Kidney epithelial cell (primary cell): ENCODE data around the gene FLNA. TPM values are rescaled to one million over a fixed set of nuclear protein-coding genes. Genes with fewer than 3 reads are reported as not detected.

Experiments used
- DNase-seq: peaks from one replicate; pipeline ENCODE4 v3.0.0-alpha.2; 2010; ENCODE audit warnings: low read depth
- H3K27me3 ChIP-seq: 2 replicates; pipeline ENCODE4 v1.6.0; 2011; ENCODE audit warnings: low read length; ENCODE audit not compliant: control insufficient read depth, insufficient read depth
- H3K36me3 ChIP-seq: 2 replicates; pipeline ENCODE4 v1.5.1; 2011; ENCODE audit warnings: low read length; ENCODE audit not compliant: control insufficient read depth, insufficient read depth
- H3K4me3 ChIP-seq: 2 replicates; pipeline ENCODE4 v1.5.1; 2011; ENCODE audit warnings: low read depth, mild to moderate bottlenecking, control low read depth, low read length
- total RNA-seq: library from RNA; depleted of rRNA; stranded (reverse); fragments of >200 nt; gene quantifications from 2 replicates; pipeline ENCODE4 v1.2.3, GENCODE V29; 2015
- TF ChIP-seq, protein P1 (sequence below): IDR thresholded peaks from 2 replicates; pipeline ENCODE4 v1.5.1; 2011; ENCODE audit warnings: mild to moderate bottlenecking, moderate library complexity, low read length, control low read depth, inconsistent platforms; ENCODE audit not compliant: insufficient read depth, poor library complexity, severe bottlenecking

Gene FLNA
- total RNA-seq, 1 donor from 2014 or later = 2,357 TPM

DNA sequence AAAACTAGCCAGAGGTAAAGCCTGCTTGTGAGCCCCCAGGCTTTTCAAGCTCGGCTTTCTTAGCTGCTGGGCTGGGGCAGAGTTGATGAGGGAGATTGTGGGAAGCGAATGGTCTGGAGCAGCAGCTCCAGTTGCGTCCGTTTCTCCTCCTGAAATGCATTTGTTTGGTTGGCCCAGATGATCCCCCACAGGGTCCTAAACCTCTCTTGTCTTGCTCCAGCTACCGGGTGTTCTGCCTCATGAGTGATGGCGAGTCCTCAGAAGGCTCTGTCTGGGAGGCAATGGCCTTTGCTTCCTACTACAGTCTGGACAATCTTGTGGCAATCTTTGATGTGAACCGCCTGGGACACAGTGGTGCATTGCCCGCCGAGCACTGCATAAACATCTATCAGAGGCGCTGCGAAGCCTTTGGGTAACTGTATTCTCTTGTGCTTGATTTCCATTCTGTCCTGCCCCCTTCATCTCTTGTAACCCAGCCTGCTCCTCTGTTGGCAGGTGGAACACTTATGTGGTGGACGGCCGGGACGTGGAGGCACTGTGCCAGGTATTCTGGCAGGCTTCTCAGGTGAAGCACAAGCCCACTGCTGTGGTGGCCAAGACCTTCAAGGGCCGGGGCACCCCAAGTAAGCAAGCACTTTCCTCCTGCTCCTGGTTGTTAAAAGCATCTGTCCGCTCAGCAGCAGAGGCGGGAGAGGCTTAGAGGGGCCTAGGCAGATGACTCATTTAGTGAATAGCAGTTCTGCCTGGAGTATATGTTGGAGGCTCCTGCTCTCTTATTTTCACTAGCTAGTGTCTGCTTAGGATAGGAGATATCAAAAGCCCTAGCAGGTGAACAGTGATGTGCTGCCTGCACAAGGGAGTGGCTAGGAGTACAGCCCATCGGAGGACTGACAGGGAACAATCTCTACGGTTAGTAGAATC is 63.6 kb downstream of the FLNA start:
- no peak overlapping the region for H3K4me3 ChIP-seq
- no peaks in the 10 kb centered on the region for H3K36me3 ChIP-seq
- DNase-seq = no peak
- TF ChIP-seq, protein P1, sequence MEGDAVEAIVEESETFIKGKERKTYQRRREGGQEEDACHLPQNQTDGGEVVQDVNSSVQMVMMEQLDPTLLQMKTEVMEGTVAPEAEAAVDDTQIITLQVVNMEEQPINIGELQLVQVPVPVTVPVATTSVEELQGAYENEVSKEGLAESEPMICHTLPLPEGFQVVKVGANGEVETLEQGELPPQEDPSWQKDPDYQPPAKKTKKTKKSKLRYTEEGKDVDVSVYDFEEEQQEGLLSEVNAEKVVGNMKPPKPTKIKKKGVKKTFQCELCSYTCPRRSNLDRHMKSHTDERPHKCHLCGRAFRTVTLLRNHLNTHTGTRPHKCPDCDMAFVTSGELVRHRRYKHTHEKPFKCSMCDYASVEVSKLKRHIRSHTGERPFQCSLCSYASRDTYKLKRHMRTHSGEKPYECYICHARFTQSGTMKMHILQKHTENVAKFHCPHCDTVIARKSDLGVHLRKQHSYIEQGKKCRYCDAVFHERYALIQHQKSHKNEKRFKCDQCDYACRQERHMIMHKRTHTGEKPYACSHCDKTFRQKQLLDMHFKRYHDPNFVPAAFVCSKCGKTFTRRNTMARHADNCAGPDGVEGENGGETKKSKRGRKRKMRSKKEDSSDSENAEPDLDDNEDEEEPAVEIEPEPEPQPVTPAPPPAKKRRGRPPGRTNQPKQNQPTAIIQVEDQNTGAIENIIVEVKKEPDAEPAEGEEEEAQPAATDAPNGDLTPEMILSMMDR = no peak
- no peaks in the 10 kb centered on the region for H3K27me3 ChIP-seq

GRCh38 chrX:154309041-154309775 is 65.2 kb downstream of the FLNA start:
- H3K4me3 ChIP-seq = no peak overlapping the region
- H3K36me3 ChIP-seq = no peaks in the 10 kb centered on the region
- H3K27me3 ChIP-seq = no peaks in the 10 kb centered on the region
- TF ChIP-seq, protein P1 = no peak
- DNase-seq = no peak

DNA sequence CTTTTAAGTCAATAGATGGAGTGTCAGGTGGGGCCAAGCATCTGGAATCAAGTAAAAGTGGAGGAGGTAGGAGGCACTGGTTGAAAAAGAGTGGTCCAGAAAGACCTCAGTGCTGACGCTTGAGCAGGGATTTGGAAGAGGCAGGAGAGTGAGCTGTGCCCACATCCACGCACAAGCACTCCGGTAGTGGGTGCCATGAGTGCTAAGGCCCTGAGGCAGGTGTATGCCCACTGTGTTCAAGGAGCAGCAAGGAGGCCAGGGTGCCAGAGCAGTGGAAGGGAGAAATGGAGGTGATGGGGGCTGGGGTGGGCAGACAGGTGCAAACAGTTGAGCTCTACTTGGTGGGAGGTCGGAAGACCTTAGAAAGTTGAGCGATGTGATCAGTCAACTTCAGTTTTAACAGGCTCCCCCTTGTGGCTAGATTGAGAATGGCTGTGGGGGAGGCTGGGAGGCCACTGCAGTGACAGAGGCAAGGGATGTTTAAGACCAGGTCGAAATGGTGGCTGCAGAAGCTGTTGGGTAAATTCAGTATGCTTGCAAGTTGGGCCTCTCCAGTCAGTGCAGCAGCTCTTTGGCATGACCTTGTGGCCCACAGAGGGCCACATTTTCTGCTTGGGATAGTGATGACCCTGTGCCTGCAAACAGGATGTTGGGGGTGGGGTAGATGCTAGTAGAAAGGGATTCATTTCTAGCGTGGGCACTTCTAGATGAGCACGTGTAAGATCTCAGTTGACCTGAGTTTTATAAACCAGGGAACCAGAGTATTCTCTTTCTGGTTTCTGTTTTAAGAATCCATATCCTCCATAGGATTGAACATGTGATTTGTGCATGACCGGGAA is 66.1 kb downstream of the FLNA start:
- no peak for DNase-seq
- H3K36me3 ChIP-seq = no peaks in the 10 kb centered on the region

DNA sequence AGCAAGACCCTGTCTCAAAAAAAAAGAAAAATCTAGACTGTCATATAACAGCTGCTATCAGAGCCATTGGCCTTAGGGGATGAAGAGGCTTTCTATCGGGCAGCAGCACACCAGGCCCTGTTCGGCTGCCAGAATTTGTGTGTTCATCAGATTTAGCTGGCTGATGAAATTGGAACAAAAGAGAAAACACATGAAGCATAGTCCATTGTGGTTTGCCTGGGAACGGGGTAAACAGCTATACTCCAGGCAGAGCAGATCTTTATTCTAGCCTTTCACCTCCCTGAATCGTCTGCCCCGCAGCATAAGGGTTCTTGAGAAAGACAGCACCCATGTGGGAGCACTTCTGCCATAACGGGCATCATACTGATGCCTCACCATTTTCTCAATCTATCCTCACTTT is 67.2 kb downstream of the FLNA start:
- Histone ChIP-seq H3K36me3 (no peaks in the 10 kb centered on the region), H3K4me3 (no peak overlapping the region), H3K27me3 (peaks cover 2% of the 10 kb centered on the region)
- TF ChIP-seq, protein P1 = no peak
- DNase-seq = no peak

More for the DNA sequence above, 66.1 kb downstream of the FLNA start:
- TF ChIP-seq, protein P1 = peak; percentile 55
- no peak overlapping the region for H3K4me3 ChIP-seq
- H3K27me3 ChIP-seq = no peaks in the 10 kb centered on the region

DNA sequence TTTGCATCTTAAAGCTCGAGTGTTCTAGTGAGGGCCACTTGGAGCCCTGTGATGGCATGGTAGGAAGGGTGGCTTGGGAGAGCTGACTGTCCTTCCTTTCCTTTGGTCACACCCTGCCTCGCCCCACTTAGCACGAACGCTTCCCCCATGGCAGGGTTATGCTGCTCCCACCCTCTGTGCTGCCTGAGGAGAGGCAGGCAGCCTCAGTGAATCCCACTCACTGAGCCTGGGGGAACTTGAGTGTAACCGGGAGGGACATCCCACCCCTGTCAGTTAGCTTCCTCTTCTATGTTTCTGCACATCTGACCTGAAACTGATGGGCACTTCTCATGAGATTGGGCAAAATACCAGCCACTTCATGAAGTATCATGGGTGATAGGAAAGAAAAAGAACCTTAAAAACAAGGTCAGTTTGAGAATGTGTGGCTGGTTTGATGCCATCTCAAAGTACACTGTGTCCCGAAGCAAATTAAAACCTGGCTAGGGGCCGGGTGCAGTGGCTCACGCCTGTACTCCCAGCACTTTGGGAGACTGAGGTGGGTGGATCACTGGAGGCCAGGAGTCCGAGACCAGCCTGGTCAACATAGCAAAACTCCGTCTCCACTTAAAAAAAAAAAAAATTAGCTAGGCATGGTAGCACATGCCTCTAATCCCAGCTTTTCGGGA is 68.8 kb downstream of the FLNA start:
- no peaks in the 10 kb centered on the region for H3K36me3 ChIP-seq
- no peak for DNase-seq
- H3K4me3 ChIP-seq = no peak overlapping the region
- H3K27me3 ChIP-seq = peaks cover 2% of the 10 kb centered on the region
- TF ChIP-seq, protein P1 = no peak
